ENCODE results near the gene C2orf68.
"Not testable (repeated sequence)": the region's sequence is repeated elsewhere in the genome, so short reads cannot be mapped to it uniquely, and the experiment has no call there.

The C2orf68 gene, protein sequence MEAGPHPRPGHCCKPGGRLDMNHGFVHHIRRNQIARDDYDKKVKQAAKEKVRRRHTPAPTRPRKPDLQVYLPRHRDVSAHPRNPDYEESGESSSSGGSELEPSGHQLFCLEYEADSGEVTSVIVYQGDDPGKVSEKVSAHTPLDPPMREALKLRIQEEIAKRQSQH

DNA sequence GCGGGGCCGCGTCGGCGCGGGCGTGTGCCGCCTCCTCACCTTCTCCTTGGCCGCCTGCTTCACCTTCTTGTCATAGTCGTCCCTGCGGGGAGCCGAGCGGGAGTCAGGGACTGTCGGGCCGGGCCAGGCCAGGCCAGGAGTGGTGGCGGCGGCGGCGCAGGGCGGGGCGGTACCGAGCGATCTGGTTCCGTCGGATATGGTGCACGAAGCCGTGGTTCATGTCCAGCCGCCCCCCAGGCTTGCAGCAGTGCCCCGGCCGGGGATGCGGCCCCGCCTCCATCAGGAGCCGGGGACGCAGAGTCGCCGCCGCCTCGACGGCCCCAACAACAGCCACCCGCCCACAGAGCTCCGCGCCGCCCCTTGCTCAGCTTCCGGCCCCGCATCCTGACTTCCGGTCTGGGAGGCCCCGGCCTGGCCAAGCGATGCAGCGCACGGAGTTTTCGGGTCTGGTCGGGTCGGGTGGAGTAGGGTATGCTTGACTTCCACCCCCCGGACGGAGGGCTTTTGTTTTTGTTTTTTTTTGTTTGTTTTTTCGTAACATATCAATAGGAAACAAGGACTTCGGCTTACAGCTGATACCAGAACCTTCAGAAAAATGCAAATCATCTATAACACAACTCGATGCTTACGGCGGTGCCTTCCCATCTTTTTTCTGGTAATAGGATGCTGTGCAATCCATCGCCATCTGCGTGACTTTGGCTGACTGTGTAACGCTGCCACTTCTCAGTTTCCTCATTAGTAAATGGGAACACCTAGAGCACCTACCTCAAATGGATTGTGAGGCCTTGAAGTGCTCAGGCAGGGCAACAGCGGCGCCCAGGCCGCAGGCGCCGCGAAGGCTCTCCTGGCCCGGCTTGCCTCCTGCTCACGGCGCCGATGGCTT lies at the start of gene C2orf68:
TSS of gene C2orf68 (minus strand) at position 362 of the 883 bp plus-strand sequence. CDS start at position 280, 82 bp downstream.
- peak within 1 kb of the TSS; percentile 80 for H3K4me3 ChIP-seq (ENCODE audit: low read depth, low read length)
- TF ChIP-seq, protein P1, sequence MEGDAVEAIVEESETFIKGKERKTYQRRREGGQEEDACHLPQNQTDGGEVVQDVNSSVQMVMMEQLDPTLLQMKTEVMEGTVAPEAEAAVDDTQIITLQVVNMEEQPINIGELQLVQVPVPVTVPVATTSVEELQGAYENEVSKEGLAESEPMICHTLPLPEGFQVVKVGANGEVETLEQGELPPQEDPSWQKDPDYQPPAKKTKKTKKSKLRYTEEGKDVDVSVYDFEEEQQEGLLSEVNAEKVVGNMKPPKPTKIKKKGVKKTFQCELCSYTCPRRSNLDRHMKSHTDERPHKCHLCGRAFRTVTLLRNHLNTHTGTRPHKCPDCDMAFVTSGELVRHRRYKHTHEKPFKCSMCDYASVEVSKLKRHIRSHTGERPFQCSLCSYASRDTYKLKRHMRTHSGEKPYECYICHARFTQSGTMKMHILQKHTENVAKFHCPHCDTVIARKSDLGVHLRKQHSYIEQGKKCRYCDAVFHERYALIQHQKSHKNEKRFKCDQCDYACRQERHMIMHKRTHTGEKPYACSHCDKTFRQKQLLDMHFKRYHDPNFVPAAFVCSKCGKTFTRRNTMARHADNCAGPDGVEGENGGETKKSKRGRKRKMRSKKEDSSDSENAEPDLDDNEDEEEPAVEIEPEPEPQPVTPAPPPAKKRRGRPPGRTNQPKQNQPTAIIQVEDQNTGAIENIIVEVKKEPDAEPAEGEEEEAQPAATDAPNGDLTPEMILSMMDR (IDR thresholded peaks at IDR 0.05; ENCODE audit: low read depth, low read length): no peak

DNA sequence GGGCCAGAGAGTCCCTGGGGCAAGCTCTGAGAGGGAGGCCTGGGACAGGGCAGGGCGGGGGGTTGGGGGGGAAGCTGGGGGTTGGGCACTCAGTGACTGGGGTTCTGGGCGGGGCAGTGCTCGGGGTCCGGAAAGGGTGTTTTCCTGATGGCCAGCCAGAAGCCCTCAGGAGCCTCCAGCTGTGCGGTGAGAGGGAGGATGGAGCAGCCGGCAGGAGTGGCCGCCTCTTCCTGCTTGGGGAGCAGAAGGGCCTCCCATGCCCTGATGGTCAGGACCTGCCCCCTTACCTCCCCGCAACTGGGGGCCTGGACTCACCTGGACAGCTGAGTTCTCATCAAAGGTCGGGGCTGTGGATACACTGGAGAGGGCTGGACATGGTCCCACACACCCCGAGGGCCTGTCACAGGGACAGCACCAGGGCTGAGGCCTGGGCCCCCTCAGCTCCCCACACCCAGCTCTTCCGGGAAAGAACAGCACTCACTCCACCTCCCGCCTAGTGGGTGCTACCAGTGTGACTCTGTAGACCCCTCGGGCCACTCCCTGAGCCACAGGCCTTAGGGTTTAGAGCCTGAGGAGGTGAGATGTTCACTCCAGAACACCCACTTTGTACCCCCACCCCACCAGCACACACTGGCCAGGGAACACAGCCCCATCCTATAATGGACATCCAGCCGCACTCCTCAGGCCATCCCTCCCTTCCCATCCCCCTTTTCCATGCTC lies 49.4 kb upstream of the C2orf68 start:
- TF ChIP-seq, protein P1 (IDR thresholded peaks at IDR 0.05; ENCODE audit: low read depth, low read length): no peak
- no peak overlapping the region for H3K4me3 ChIP-seq (ENCODE audit: low read depth, low read length)

DNA sequence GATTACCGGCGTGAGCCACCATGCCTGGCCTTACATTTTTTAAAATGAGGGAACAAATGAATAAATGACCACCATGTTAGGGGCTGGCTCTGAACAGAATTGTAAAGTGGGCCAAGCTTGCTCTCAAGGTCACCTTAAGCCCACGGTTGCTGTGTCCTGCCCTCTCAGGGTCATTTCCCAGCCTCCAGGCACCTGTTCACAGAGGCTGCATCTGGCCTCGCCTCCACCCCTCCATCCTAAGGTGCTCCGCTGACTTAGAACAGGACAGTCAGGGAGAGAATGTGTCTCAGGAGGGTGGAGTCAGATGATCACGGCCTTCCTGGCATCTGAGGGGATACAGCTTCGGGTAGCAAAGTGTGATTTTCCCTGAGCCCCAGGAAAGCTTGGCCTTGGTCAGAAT lies 48.9 kb upstream of the C2orf68 start:
- H3K4me3 ChIP-seq (ENCODE audit: low read depth, low read length): no peak overlapping the region
- TF ChIP-seq, protein P1 (IDR thresholded peaks at IDR 0.05; ENCODE audit: low read depth, low read length): no peak

DNA sequence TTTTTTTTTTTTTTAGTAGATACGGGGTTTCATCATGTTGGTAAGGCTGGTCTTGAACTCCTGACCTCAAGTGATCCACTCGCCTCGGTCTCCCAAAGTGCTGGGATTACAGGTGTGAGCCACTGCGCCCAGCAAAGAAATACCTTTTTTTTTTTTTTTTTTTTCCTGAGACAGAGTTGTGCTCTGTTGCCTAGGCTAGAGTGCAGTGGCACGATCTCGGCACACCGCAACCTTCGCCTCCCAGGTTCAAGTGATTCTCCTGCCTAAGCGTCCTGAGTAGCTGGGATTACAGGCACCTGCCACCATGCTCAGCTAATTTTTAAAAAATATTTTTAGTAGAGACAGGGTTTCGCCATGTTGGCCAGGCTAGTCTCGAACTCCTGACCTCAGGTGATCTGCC lies 48.4 kb upstream of the C2orf68 start:
- not testable (repeated sequence) for H3K4me3 ChIP-seq (ENCODE audit: low read depth, low read length)

DNA sequence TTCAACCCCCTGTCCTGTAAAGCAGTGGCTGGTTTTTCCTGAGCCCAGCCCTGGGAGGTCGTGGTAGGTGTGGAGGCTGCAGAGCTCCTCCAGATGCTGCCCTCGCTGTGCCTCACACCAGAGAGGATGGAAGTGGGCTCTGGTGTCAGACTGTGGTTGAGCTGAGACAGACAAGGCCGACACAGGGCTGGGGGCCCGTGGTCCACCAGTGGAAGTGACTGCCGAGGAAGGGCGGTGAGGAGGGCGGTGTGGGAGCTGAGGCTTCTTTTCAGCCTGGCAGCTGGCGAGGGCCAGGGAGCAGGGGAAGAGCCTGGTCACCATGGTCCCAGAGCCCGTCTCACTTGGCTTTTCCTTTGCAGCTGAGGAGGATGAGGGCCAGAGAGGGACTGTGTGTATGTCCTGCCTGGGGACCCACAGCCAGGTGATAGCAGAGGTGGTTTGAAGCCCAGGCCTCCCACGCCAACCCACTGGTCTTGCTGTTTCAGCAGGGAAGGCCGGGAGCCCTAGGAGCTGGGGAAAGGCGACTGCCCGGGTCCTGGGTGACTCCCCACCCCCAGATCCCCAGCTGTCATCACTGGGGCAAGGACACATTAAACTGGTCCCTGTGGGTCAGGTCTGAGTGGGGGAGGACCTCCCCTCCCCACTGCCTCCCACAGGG lies 47.6 kb upstream of the C2orf68 start:
- H3K4me3 ChIP-seq (ENCODE audit: low read depth, low read length): no peak overlapping the region
- TF ChIP-seq, protein P1 (IDR thresholded peaks at IDR 0.05; ENCODE audit: low read depth, low read length): no peak

DNA sequence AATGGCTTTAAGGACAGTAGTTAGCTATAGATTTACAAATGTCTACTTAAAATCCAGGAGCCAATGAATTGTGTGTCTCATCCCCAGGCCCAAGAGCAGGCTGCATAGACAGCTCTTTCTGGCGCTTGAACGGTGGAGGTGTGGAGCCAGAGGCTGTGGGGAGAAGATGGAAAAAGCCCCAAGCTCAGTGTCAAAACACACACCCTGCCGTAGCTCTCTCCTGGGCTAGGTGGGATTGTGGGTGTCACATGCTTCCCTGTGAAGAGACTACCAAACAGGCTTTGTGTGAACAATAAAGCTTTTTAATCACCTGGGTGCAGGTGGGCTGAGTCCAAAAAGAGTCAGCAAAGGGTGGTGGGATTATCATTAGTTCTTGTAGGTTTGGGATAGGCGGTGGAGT lies 45.5 kb upstream of the C2orf68 start:
- H3K4me3 ChIP-seq (ENCODE audit: low read depth, low read length): not testable (repeated sequence)

DNA sequence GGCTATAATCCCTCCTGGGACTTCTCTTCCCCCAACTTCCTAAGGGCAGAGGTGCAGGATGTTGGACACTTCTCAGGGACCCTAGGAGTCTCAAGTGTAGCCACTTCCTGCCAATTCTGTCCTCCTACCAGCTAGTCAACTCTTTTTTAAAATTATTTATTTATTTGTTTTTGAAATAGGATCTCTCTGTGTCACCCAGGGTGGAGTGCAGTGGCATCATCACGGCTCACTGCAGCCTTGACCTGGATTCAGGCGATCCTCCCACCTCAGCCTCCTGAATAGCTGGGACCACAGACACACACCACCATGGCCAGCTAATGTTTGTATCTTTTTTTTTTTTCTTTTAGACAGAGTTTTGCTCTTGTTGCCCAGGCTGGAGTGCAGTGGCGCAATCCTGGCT lies 44.6 kb upstream of the C2orf68 start:
- TF ChIP-seq, protein P1 (IDR thresholded peaks at IDR 0.05; ENCODE audit: low read depth, low read length): no peak
- H3K4me3 ChIP-seq (ENCODE audit: low read depth, low read length): no peak overlapping the region
